Thoracic aorta (tissue), 2 donors: ENCODE data around the gene SAMM50. TPM values are rescaled to one million over a fixed set of nuclear protein-coding genes. Genes with fewer than 3 reads are reported as not detected.

Source experiments
- ATAC-seq: fragments of 150-250 bp; one replicate; pipeline ENCODE4 v1.8.0; 2017; ENCODE audit warnings: low read depth; ENCODE audit not compliant: insufficient number of reproducible peaks, low FRiP score
- DNase-seq: peaks from one replicate; pipeline ENCODE4 v3.0.0-alpha.2; 2020; ENCODE audit warnings: low spot score
- H3K27ac ChIP-seq, 2 donors: fragments of 200-600 bp; sonication (generic); 1 replicate in 1 of 2; 2 replicates in 1 of 2; pipeline ENCODE4 v1.5.1; 2016; ENCODE audit warnings: mild to moderate bottlenecking in 2 of 2, moderate library complexity in 2 of 2
- H3K27me3 ChIP-seq: fragments of 200-600 bp; sonication (generic); replicated peaks from 2 replicates; pipeline ENCODE4 v1.6.0; 2016; ENCODE audit warnings: mild to moderate bottlenecking; ENCODE audit not compliant: insufficient read depth
- H3K36me3 ChIP-seq: fragments of 200-600 bp; sonication (generic); one replicate; pipeline ENCODE4 v1.5.1; 2016
- H3K4me1 ChIP-seq, 2 donors: fragments of 200-600 bp; sonication (generic); 1 replicate in 1 of 2; 2 replicates in 1 of 2; pipeline versions ENCODE4 v1.5.1 to v1.6.0; 2016; ENCODE audit warnings: low read depth in 2 of 2, mild to moderate bottlenecking in 1 of 2; ENCODE audit not compliant: control insufficient read depth in 1 of 2
- H3K4me3 ChIP-seq: fragments of 200-600 bp; sonication (generic); 2 replicates; pipeline ENCODE4 v1.5.1; 2016; ENCODE audit warnings: mild to moderate bottlenecking
- H3K9me3 ChIP-seq: fragments of 200-600 bp; sonication (generic); 2 replicates; pipeline ENCODE4 v1.5.1; 2016
- CTCF ChIP-seq: fragments of 200-600 bp; sonication (generic); IDR thresholded peaks from one replicate; pipeline ENCODE4 v1.5.1; 2019; ENCODE audit warnings: antibody characterized with exemption
- total RNA-seq, 2 donors: library from RNA; depleted of rRNA; stranded (reverse); fragments of >200 nt; gene quantifications; one replicate each; pipeline versions ENCODE4 v1.1.0 to v1.2.3, GENCODE V29; 2016

SAMM50 gene
- total RNA-seq, 2 donors from 2014 or later: 22.6 to 28.1 TPM

- TF ChIP-seq CTCF: no peak
- H3K9me3 ChIP-seq: no peaks in the 10 kb centered on the region
- ATAC-seq (no peak), DNase-seq (no peak)
- H3K27ac ChIP-seq: no peak overlapping the region
- peak overlapping the region; percentile 42 for H3K4me3 ChIP-seq
- no peaks in the 10 kb centered on the region for H3K27me3 ChIP-seq
- peaks cover 12% of the 10 kb centered on the region for H3K36me3 ChIP-seq
- no peaks in the 10 kb centered on the region for H3K4me1 ChIP-seq
Observed at GRCh38 chr22:43996170-43996980, 41.1 kb downstream of the SAMM50 start.

DNA sequence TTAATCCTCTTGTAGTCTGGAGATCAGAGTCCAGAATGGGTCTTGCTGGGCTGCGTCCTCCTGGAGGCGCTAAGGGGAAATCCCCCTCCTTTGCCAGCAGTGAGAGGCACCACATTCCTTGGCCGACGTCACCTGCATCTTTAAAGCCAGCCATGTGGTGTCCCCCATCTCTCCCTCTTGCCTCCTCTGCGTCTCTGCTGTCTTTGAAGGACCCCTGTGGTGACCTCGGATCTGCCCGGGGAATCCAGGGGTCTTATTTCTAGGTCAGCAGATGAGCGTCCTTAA, 41.7 kb downstream of the SAMM50 start:
- H3K27me3 ChIP-seq: no peaks in the 10 kb centered on the region
- H3K36me3 ChIP-seq: peaks cover 8% of the 10 kb centered on the region
- H3K27ac ChIP-seq: no peak overlapping the region
- no peak for TF ChIP-seq CTCF
- DNase-seq: no peak
- ATAC-seq: no peak
- no peak overlapping the region for H3K4me3 ChIP-seq
- no peaks in the 10 kb centered on the region for H3K9me3 ChIP-seq
- no peaks in the 10 kb centered on the region for H3K4me1 ChIP-seq

- Histone ChIP-seq H3K36me3 (peaks cover 8% of the 10 kb centered on the region), H3K4me1 (no peaks in the 10 kb centered on the region), H3K27me3 (no peaks in the 10 kb centered on the region), H3K27ac (no peak overlapping the region), H3K9me3 (no peaks in the 10 kb centered on the region), H3K4me3 (no peak overlapping the region)
- DNase-seq (no peak), ATAC-seq (no peak)
- no peak for TF ChIP-seq CTCF
Observed at GRCh38 chr22:43998679-43999264, 43.5 kb downstream of the SAMM50 start.

GRCh38 chr22:43999378-43999777, 44.1 kb downstream of the SAMM50 start:
- DNase-seq (no peak), ATAC-seq (no peak)
- H3K27ac ChIP-seq: no peak overlapping the region
- H3K27me3 ChIP-seq: no peaks in the 10 kb centered on the region
- H3K9me3 ChIP-seq: no peaks in the 10 kb centered on the region
- H3K36me3 ChIP-seq: peaks cover 8% of the 10 kb centered on the region
- no peak overlapping the region for H3K4me3 ChIP-seq
- no peaks in the 10 kb centered on the region for H3K4me1 ChIP-seq
- TF ChIP-seq CTCF: no peak

DNA sequence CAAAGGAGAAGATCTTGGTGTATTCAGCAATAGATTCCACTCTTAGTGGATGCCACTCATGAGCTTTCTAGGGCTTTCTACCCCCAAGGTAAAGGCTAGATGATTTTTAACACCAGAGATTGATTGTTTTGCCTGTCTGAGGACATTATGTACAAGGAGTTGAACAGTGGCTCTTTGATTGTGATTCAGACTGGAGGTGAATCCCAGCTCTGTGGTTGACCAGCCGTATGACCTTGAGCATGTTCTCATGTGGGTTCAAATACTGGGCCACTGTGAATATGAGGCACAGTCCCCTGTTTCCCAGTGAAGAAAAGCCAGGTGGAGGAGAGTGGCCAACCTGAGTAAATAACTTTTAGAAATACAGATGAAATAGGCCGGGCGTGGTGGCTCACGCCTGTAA, 44.9 kb downstream of the SAMM50 start:
- Histone ChIP-seq H3K36me3 (peaks cover 8% of the 10 kb centered on the region), H3K4me3 (no peak overlapping the region), H3K4me1 (no peaks in the 10 kb centered on the region), H3K27me3 (no peaks in the 10 kb centered on the region), H3K9me3 (no peaks in the 10 kb centered on the region), H3K27ac (no peak overlapping the region)
- no peak for TF ChIP-seq CTCF
- DNase-seq (no peak), ATAC-seq (no peak)
